Hindlimb muscle (tissue), 1 donor: Measurements from ENCODE around the gene PCDHGA6. TPM values are rescaled to one million over a fixed set of nuclear protein-coding genes. Genes with fewer than 3 reads are reported as not detected.
"Not testable (repeated sequence)": the region's sequence is repeated elsewhere in the genome, so short reads cannot be mapped to it uniquely, and the experiment has no call there.

Experiments used
- DNase-seq: peaks from one replicate; pipeline ENCODE4 v3.0.0-alpha.2; 2013
- polyA plus RNA-seq: library from polyadenylated mRNA; unstranded; fragments of 120-200 nt; gene quantifications from one replicate; pipeline ENCODE4 v1.2.1, GENCODE V29; 2013; ENCODE audit not compliant: insufficient read length

The PCDHGA6 gene
- polyA plus RNA-seq, 1 donor = 4.4 TPM

GRCh38 chr5:141360685-141361084 is 13.0 kb upstream of the PCDHGA6 start:
- no peak for DNase-seq

GRCh38 chr5:141362719-141363118 is 11.0 kb upstream of the PCDHGA6 start:
- DNase-seq = no peak

GRCh38 chr5:141363952-141364660 is 9.6 kb upstream of the PCDHGA6 start, which contains the start of gene PCDHGA5:
Gene PCDHGA5 (plus strand): TSS chr5:141364162. CDS start chr5:141364331, 169 bp downstream.
- no peak for DNase-seq

- no peak for DNase-seq
These were observed 7.4 kb upstream of the PCDHGA6 start for GRCh38 chr5:141366016-141366896.

GRCh38 chr5:141369994-141370848 is 3.5 kb upstream of the PCDHGA6 start, which contains the start of gene PCDHGB3:
Gene PCDHGB3 (plus strand): TSS chr5:141370242. CDS start chr5:141370395, 153 bp downstream.
- DNase-seq = no peak

- no peak for DNase-seq
These were observed 1.9 kb upstream of the PCDHGA6 start for GRCh38 chr5:141371572-141372475.

- DNase-seq = no peak
These were observed 936 bp downstream of the PCDHGA6 start for GRCh38 chr5:141374627-141375026.

GRCh38 chr5:141375444-141376155 is 1.9 kb downstream of the PCDHGA6 start:
- not testable (repeated sequence) for DNase-seq

- no peak for DNase-seq
These were observed 9.0 kb downstream of the PCDHGA6 start, which contains the start of gene PCDHGA7 for GRCh38 chr5:141382469-141383294. Gene PCDHGA7 (plus strand): TSS chr5:141382742. CDS start chr5:141382900, 158 bp downstream.

- DNase-seq = no peak
These were observed 9.7 kb downstream of the PCDHGA6 start for GRCh38 chr5:141383345-141383744.

- no peak for DNase-seq
These were observed 11.0 kb downstream of the PCDHGA6 start for GRCh38 chr5:141384471-141385267.

GRCh38 chr5:141387557-141388311 is 14.0 kb downstream of the PCDHGA6 start, which contains the start of gene PCDHGB4:
Gene PCDHGB4 (plus strand): TSS chr5:141387698. CDS start chr5:141387885, 187 bp downstream.
- DNase-seq = not testable (repeated sequence)

GRCh38 chr5:141388661-141389060 is 15.0 kb downstream of the PCDHGA6 start:
- no peak for DNase-seq

GRCh38 chr5:141389153-141390042 is 15.7 kb downstream of the PCDHGA6 start:
- DNase-seq = no peak

- DNase-seq = no peak
These were observed 18.9 kb downstream of the PCDHGA6 start, which contains the start of gene PCDHGA8 for GRCh38 chr5:141392429-141393198. Gene PCDHGA8 (plus strand): TSS chr5:141392633. CDS start chr5:141392814, 181 bp downstream.

GRCh38 chr5:141393267-141393666 is 19.6 kb downstream of the PCDHGA6 start:
- no peak for DNase-seq
